8988T (cell line): ENCODE data around the gene FOXA1.

Source experiments
- DNase-seq: peaks from one replicate; pipeline ENCODE4 v3.0.0; 2011

FOXA1 gene

GRCh38 chr14:37553935-37554550 lies 41.0 kb downstream of the FOXA1 start:
- DNase-seq = no peak

GRCh38 chr14:37551119-37551518 lies 43.9 kb downstream of the FOXA1 start:
- DNase-seq = no peak

- DNase-seq = no peak
These were observed 44.5 kb downstream of the FOXA1 start for GRCh38 chr14:37550511-37550910.

- DNase-seq = no peak
These were observed 48.2 kb downstream of the FOXA1 start for GRCh38 chr14:37546621-37547447.

- DNase-seq = no peak
These were observed 49.9 kb downstream of the FOXA1 start for GRCh38 chr14:37545174-37545573.

- no peak for DNase-seq
These were observed 50.6 kb downstream of the FOXA1 start for GRCh38 chr14:37544407-37544806.

- no peak for DNase-seq
These were observed 55.1 kb downstream of the FOXA1 start for GRCh38 chr14:37539992-37540391.
